HG02623 (cell line): ENCODE results near the gene TKFC.

Experiments used
- ATAC-seq: cut with Tn5 transposase; IDR thresholded peaks from one replicate; pipeline ENCODE4 v1.9.1; 2021; ENCODE audit warnings: moderate library complexity; ENCODE audit not compliant: unreplicated experiment

The TKFC gene

GRCh38 chr11:61332797-61333549 lies at the start of gene TKFC, which contains the start of gene DDB1:
TSS of gene TKFC (plus strand) at chr11:61333228. CDS start at chr11:61334729, 1,501 bp downstream.
TSS of gene DDB1 (minus strand) at chr11:61333105. CDS start at chr11:61332968, 137 bp downstream.
- peak; percentile 91 for ATAC-seq

GRCh38 chr11:61283613-61284012 lies 49.4 kb upstream of the TKFC start:
- ATAC-seq: no peak

GRCh38 chr11:61287338-61287977 lies 45.6 kb upstream of the TKFC start:
- ATAC-seq: no peak

GRCh38 chr11:61290905-61291690 lies 41.9 kb upstream of the TKFC start:
- ATAC-seq: no peak

DNA sequence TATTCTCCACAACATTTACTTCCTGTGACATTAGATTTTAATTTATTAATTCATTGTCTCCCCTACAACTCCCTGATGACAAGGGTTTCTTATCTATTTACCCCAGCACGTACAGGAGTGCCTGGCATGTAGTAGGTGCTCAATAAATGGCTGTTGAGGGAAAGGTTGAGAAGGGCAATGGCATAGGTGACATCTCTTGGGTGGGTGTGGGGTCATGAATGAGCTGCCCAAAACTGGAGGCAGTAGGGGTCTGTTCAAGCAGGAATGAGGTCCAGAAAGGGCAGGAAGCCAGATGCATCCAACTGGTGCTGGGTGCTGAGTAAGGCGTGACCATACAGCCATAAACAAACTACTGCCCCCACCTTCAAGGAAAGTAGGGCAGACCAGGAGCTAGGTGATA lies 40.7 kb upstream of the TKFC start:
- no peak for ATAC-seq

DNA sequence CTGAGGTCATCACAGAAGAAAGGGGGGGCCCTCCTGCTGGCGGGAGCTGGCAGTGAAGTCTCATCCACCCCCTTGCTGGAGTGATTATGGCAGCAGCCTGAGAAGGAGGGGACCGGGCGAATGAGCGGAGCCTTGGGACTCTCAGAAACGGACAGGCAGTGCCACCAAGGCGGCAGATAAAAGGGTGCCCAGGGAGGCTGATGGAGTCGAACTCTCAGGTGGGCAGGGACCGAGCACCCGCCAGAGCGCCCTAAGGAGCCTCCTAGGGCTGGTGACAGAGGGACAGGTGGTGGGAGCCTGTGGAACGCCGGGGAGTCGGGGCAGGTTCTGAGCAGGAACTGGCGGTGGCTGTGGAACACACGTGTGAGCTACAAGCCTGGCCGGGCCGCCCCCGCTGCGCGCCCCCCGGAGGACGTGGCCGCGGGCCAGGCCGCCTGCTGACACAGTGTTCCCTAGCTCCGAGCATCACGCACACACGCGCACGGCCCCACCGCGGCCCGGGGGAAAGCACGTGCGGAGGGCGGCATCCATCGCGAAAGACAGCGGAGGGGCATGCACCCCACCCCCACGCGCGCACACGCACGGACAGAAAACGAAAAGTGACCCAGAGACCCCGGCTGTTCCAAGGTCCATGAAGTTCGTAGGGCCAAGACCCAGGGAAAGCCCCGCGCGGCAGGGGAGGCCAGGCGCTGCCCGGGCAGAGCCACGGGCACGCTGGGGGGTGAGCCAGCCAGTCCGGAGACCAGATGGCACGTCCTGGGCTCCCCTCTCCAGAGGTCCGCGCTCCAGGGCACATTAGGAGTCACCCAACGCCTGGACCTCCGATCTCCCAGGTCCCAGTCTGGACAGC lies 38.9 kb upstream of the TKFC start:
- ATAC-seq: peak; percentile 6

GRCh38 chr11:61294717-61295595 lies 38.1 kb upstream of the TKFC start, which contains the start of gene VWCE:
TSS of gene VWCE (minus strand) at chr11:61295316. CDS start at chr11:61295037, 279 bp downstream.
- ATAC-seq: peak; percentile 53

DNA sequence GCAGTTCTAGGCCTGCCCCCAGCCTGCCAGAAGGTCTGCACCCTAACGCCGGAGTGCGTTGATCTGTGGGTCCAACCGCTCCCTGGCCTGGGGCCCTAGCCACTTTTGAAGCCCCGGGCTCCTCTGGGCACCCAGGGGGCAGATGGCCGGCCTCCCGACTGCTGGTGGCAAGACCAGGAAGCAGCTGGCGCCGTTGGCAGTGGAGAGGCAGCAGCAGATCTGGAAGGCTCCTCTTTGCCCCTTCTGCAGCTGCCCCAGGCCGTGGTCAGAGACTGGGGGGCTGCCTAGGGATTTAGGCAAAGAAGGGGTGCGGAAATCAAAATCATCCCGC lies 37.5 kb upstream of the TKFC start:
- no peak for ATAC-seq

- ATAC-seq: no peak
These were observed 35.7 kb upstream of the TKFC start for GRCh38 chr11:61297341-61297740.

- no peak for ATAC-seq
These were observed 35.3 kb upstream of the TKFC start for GRCh38 chr11:61297746-61298145.

DNA sequence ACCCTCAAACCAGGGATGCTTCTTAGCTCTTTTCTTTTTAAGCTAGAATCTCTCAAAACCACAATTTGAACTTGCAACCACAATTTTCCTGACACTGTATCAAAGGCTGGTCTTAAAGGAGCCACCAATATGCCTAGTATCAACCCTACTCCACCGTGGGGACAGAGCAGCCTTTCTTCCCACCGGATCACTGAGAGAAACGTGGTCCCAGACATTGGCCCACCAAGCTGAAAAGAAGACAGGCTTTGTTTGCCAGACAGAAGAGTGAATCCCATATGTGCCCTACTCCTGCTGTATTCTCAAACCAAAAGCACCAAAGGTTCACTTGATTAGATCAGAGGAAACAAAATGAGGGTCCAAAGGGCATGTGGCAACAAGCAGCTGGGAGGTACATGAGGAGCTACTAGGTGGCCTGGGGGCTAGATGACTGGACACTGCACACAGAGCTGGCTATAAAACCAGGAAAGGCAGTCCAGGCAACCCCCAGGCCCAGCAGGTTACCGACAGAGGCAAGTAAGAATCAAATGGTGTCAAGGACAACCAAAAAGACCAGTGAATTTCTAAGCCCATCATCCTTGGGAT lies 34.3 kb upstream of the TKFC start:
- ATAC-seq: no peak

DNA sequence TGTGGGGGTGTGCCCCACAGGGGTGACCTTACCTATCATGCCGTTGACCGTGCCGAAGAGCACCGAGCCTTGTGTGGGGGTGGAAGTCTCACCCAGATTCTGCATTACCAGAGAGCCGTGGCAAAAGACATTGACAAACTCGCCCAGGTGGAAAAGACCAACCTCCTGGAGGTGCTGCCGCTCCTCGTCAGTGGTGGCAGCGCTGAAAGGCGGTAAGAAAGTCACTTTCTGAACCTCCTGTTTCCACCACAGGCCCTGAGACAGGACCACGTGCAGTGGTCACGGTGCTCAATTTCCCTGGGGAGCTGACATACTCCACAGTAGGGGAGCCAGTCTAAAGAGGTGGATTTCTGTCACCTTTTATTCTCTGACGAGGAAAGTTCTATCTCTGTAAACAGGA lies 30.5 kb upstream of the TKFC start:
- no peak for ATAC-seq

DNA sequence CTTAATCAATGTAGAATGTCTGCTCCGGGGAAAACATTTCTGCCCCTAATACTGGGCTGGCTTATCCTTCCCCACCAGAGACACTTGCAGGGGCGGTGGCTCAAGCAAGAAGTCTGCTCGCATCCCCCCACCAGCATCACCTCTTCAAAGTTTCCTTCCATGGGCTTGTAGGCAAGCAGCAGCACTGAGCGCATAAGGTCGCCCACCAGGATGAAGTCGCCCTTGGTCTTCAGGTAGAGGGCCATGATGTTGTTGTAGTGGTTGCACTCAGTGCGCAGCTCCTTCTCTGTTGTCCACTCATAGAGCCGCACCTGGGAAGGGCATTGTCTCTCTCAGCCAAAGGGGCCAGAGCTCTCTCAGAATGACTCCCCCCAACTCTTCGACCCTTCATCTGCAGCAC lies 29.3 kb upstream of the TKFC start:
- ATAC-seq: no peak

DNA sequence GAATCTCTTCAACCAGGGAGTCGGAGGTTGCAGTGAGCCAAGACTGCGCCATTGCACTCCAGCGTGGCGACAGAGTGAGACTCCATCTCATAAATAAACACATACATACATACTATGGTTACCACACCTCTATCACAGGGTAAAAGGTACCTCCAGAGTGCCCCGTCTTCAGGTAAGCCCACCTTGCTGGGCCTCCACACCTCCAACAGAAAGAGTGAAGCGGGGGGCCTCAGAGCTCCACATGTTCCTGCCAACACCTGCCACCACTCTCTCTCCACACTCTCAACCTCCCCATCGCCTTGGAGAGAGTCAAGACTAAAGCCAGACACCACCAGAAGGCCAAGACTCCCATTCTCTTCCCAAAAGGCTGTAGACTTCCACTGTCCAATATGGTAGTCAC lies 27.6 kb upstream of the TKFC start:
- no peak for ATAC-seq

GRCh38 chr11:61306221-61306620 lies 26.8 kb upstream of the TKFC start:
- ATAC-seq: no peak

DNA sequence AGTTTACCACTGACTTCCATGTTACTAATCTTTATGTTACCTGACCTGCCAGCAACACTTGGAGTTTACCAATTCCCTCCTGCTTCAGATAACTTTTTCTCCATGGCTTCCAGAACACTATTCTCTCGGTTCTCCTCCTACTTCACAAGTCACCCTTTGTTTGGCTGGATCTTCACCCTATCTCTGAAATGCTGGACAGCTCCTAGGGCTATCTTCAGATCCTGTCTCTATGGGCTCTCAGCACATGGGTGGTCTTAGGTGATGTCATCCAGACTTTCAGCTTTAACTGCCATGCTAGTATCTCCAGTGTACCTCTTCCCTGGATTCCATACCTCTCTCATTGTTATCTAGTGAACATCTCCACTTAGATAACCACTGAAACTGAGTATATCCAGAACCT lies 25.7 kb upstream of the TKFC start:
- ATAC-seq: no peak

- ATAC-seq: no peak
These were observed 23.9 kb upstream of the TKFC start for GRCh38 chr11:61309141-61309540.

GRCh38 chr11:61309739-61310138 lies 23.3 kb upstream of the TKFC start:
- no peak for ATAC-seq

- no peak for ATAC-seq
These were observed 22.3 kb upstream of the TKFC start for GRCh38 chr11:61310749-61311148.

GRCh38 chr11:61315260-61315659 lies 17.8 kb upstream of the TKFC start:
- no peak for ATAC-seq
